CD4-positive, alpha-beta T cell treated with Interleukin-2 at 100 ng/mL for 4 hours (primary cell): Measurements from ENCODE around the gene REXO2.

Experiments
- DNase-seq: peaks from one replicate; pipeline ENCODE4 v3.0.0-alpha.2; 2020; ENCODE audit warnings: low spot score

The REXO2 gene

GRCh38 chr11:114440971-114441763 is 1.9 kb downstream of the REXO2 start:
- DNase-seq = no peak

GRCh38 chr11:114441921-114442320 is 2.7 kb downstream of the REXO2 start:
- no peak for DNase-seq

- DNase-seq = no peak
Observed at GRCh38 chr11:114442536-114442935, 3.3 kb downstream of the REXO2 start.

GRCh38 chr11:114447444-114447843 is 8.2 kb downstream of the REXO2 start:
- no peak for DNase-seq

- DNase-seq = no peak
Observed at GRCh38 chr11:114447892-114448291, 8.6 kb downstream of the REXO2 start.

- no peak for DNase-seq
Observed at GRCh38 chr11:114448749-114449482, 9.6 kb downstream of the REXO2 start.

- DNase-seq = no peak
Observed at GRCh38 chr11:114449845-114450244, 10.6 kb downstream of the REXO2 start.

- DNase-seq = no peak
Observed at GRCh38 chr11:114452399-114452798, 13.1 kb downstream of the REXO2 start.

GRCh38 chr11:114463999-114464398 is 24.7 kb downstream of the REXO2 start:
- DNase-seq = no peak

GRCh38 chr11:114466742-114467141 is 27.5 kb downstream of the REXO2 start:
- DNase-seq = no peak

- no peak for DNase-seq
Observed at GRCh38 chr11:114472661-114473060, 33.4 kb downstream of the REXO2 start.

GRCh38 chr11:114478001-114478410 is 38.7 kb downstream of the REXO2 start:
- DNase-seq = no peak

GRCh38 chr11:114478768-114479167 is 39.5 kb downstream of the REXO2 start:
- no peak for DNase-seq

- no peak for DNase-seq
Observed at GRCh38 chr11:114479331-114479730, 40.1 kb downstream of the REXO2 start.

GRCh38 chr11:114482114-114482513 is 42.8 kb downstream of the REXO2 start:
- no peak for DNase-seq

GRCh38 chr11:114483929-114484328 is 44.7 kb downstream of the REXO2 start:
- DNase-seq = no peak

- no peak for DNase-seq
Observed at GRCh38 chr11:114496915-114497314, 57.6 kb downstream of the REXO2 start.

GRCh38 chr11:114499756-114500155 is 60.5 kb downstream of the REXO2 start:
- no peak for DNase-seq
